Cerebellar nuclear complex (tissue), 1 donor: ENCODE results near the gene PCA3.
"Not testable (repeated sequence)": the region's sequence is repeated elsewhere in the genome, so short reads cannot be mapped to it uniquely, and the experiment has no call there.

Experiments used
- DNase-seq, 2 experiments: peaks; one replicate each; lab custom pipeline; 2025; lab: John Stamatoyannopoulos, UW

Gene PCA3

DNA sequence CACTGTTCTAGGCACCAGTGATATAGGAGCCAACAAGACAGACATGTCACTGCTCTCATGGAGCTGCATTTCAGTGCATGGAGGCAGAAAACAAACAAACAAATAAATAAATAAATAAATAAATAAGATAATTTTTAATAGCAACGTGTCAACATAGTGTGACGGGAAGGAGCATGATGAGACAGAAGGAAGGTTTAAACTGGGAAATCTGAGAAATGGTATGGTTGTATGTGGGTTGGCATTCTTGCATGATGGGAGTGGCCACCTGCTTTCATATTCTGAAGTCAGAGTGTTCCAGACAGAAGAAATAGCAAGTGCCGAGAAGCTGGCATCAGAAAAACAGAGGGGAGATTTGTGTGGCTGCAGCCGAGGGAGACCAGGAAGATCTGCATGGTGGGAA, at the start of gene PCA3:
TSS of gene PCA3 (plus strand) at position 301 of the 400 bp plus-strand sequence.
- no peak for DNase-seq

DNA sequence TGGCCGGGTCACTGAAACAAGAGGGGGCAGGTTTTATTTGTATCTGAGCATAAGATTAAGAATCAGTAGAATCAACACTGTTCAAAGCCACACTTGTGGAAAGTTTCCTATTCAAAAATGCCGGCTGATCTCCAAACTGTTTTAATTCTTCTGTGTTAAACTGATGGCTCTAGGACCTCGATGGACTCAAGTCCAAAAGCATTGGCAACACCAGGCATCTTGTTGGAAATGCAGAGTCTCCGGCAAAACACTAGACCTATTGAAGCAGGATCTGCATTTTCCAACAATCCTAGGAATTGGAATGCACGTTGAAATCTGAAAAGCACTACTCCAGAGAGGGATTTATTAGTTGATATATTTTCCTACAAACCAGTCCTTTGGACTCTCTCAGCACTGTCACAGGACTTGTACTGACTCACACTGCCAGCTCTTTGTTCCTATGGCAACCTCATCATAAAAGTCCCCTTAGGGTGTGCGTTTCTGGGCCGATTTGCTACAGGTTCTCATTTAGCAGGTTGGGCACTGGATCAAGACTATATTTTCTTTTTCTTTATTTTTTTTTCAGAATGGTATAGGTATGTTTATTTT, 48.1 kb upstream of the PCA3 start:
- no peak for DNase-seq

DNA sequence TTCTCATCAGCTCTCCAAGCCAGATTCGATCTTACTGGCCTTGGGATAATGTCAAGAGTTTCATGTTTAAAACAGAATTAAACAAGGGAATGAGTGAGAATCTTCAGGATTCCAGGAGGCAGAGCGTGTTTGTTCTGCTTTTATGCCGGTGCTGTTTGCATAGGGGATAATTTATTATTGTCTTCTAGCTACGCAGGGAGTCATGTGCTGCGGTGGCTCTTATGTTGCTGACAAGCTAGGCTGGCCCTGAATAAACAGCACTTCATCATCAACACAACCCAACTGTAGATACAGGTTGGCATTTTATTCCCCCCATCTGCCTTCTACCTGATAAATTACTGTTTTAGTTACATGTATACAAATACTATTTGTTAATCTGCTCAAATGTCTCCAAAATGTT, 47.1 kb upstream of the PCA3 start:
- no peak for DNase-seq

- DNase-seq: no peak
These were observed 46.6 kb upstream of the PCA3 start for GRCh38 chr9:76717613-76718012.

GRCh38 chr9:76718166-76718565, 46.1 kb upstream of the PCA3 start:
- DNase-seq: no peak

DNA sequence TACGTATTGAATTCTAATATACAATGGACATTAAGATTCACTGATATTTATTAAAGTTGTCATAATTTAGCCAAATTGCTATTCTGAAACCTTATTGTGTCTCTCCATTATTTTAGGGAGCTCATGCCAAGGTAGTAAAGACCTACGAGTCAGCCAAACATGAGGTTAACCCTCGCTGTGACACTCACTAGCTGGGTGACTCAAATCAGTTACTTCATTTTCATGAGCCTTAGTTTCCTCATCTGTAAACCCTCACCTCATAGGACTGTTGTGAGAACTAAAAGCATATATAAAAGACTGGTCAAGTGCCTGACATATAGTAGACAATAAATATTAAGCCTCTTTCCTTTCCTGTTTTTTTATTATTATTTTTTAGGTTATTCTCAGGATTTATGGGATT, 44.0 kb upstream of the PCA3 start:
- DNase-seq: no peak

DNA sequence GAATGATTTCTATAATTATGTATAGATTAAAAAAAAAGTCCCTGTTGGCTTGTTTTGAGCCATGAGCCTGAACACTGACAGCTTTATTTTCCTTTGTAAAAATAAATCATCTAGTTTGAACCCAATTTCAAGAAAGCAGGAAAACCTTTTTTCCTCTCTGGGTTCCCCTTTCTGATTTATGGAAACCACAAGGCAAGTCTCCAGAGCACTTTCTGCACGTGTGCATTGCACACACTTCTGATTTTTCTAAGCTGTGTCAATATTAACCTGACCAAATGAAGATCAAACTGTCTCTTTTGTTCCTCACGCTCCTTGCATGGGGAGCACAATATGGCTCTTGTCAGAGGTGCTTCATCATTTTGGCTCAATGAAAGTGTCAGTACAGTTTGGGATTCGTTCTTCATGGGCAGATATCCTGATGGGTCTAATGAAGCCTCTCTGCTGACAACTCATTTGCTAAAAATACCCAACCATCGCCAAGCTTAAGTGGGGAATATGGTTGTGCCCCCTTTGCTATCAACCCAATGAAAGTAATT, 39.2 kb upstream of the PCA3 start:
- DNase-seq: peak; percentile 44 to 77

GRCh38 chr9:76725885-76726284, 38.4 kb upstream of the PCA3 start:
- peak; percentile 79 to 83 for DNase-seq

- no peak for DNase-seq
These were observed 35.1 kb upstream of the PCA3 start for GRCh38 chr9:76729116-76729515.

DNA sequence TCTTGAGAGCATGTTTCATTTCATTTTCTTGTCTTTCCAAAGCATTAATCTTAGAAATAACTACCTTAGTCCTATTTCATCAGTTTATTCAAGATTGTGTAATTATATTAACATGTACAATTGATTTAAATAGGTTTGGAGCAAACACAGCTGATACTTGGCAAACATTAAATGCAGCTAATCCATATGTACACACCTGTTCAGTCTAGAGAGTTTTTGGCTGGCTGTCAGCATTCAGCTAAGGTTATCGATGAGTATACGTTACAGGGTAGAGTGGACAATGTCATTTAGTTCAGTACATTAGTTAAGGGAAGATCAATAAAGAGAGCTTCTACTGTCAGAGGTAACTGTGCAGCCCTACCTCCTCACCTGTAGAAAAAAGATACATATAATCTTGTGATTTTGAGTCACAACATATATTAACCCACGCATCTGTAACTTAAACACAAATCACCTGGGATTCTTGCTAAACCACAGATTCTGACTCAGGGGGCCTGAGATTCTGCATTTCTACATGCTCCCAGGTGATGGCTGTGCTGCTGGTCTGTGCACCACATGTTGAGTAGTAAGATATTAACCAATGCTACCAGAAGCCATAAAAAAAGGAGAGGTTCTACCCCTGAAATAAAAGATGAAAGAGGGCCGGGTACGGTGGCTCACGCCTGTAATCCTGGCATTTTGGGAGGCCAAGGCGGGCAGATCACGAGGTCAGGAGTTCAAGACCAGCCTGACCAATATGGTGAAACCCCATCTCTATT, 34.1 kb upstream of the PCA3 start:
- DNase-seq: no peak

GRCh38 chr9:76730801-76731200, 33.4 kb upstream of the PCA3 start:
- DNase-seq: no peak

DNA sequence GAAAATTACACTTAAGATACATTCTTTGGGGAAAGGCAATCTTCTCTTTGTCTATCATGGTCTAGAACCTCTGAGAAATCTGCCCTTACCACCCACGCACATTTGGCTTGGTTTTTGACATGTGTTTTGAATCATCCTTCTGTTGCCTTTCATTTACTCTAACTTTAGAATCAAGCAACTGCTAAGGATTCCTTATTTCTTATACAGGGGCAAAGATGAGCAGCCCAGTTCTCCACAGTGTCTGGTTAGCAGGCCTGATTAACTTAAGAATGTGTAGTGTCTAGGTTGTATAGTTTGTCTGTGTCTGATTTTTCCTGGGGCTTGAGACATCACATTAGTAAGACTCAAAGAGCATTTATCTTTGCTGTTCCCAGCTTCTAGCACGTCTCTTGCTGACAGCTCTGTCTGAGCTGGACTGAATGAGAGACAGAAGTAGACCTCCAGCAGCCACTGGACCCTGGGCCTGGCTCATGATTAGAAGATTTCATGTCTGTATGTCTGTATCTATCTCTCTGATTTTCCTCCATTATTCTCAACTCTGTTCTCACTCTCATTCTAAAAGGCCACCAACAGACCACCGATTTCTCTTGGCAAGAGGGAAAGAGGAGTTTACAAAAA, 31.8 kb upstream of the PCA3 start:
- DNase-seq: no peak

- no peak for DNase-seq
These were observed 31.1 kb upstream of the PCA3 start for GRCh38 chr9:76733096-76733495.

DNA sequence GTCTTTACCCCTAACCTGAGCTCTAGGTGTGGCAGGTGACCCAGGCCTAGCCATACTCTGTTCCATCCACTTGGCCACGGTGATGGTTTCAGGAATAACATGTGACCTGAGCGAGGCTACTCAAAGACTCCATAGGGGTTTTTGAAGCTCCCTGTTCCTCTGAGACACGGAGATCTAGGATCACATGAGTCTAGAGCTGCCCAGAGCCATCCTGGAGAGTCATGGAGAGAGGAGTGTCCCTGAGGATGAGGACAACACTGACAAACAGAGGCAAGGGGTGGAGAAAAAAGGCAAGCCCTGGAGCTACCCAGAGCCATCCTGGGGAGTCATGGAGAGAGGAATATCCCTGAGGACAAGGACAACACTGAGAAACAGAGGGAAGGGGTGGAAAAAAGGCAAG, 29.5 kb upstream of the PCA3 start:
- no peak for DNase-seq

- DNase-seq: no peak
These were observed 26.9 kb upstream of the PCA3 start for GRCh38 chr9:76737154-76737902.

- DNase-seq: no peak
These were observed 25.8 kb upstream of the PCA3 start for GRCh38 chr9:76738402-76738801.

GRCh38 chr9:76741524-76741923, 22.7 kb upstream of the PCA3 start:
- DNase-seq: no peak

DNA sequence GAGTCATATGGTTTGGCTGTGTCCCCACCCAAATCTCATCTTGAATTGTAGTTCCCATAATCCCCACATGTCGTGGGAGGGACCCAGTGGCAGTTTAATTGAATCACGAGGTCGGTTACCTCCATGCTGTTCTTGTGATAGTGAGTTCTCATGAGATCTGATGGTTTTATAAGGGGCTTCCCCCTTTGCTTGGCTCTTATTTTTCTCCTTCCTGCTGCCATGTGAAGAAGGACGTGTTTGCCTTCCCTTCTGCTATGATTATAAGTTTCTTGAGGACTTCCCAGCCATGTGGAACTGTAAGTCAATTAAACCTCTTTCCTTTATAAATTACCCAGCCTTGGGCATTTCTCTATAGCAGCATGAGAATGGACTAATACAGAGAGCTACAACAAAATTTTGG, 21.3 kb upstream of the PCA3 start:
- DNase-seq: not testable (repeated sequence)

DNA sequence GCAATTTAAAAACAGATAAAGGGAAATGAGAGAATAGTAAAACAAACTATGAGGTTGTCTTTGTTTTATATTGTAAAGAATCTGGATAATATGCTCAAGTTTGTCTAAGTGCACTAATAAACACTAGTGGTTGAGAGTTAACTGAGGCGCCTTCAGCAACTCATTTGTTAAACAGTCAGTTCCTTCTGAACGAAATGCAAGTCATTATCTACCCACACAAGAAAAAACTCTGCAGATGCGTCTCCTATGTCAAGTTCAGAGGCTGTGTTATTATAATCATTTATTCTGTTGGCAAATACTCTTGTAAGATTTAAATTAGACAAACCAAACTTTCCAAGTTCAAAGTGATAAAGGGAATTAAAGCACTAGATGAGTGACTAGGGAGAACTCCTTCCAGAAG, 20.3 kb upstream of the PCA3 start:
- DNase-seq: no peak

DNA sequence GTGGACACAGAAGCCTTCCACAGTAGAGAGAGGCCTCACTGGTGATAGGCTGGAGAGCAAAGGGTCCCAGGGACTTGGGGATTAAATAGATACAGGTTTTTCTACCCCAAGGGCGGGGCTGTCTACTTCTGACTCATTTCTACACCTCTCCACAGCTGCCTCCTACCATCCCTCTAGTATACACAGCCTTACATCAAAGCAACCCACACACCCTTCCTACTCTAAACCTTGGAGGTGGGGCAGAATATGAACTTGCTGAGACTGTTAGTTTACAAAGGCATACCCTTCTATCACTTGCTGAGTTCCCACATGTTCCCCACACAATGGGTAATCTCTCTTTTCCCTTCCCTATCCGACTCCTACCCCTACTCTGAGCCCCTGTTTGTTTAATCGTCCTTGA, 19.9 kb upstream of the PCA3 start:
- DNase-seq: no peak

- no peak for DNase-seq
These were observed 13.2 kb upstream of the PCA3 start for GRCh38 chr9:76751001-76751400.

GRCh38 chr9:76756268-76756640, 8.0 kb upstream of the PCA3 start:
- no peak for DNase-seq
